HCT116 (cell line): ENCODE measurements around the gene LBR. TPM values are rescaled to one million over a fixed set of nuclear protein-coding genes. Genes with fewer than 3 reads are reported as not detected.

Source experiments
- ATAC-seq: fragments of 200-7000 bp; cut with Tn5 transposase; 2 replicates; pipeline ENCODE4 v1.9.1; 2020; ENCODE audit warnings: mild to moderate bottlenecking, moderate library complexity
- BruUV-seq: library from RNA; stranded (reverse); fragments of 400-500 nt; replicated peaks from 2 replicates; lab custom pipeline; 2021; lab: Mats Ljungman, UMichigan
- CTCF ChIA-PET: fragments of 300-600 bp; sonication (Branson Sonifier 250); formaldehyde crosslinking; loops from one replicate; lab custom pipeline; 2021; ENCODE audit warnings: antibody characterized with exemption; lab: Charles Lee
- POLR2A ChIA-PET: fragments of 300-600, 350-600 bp; sonication (Branson Sonifier 250); formaldehyde crosslinking; loops from one replicate; lab custom pipeline; 2021; ENCODE audit warnings: antibody characterized with exemption; lab: Charles Lee
- RAD21 ChIA-PET, 2 experiments: fragments of 300-600 bp; sonication (Branson Sonifier 250); formaldehyde crosslinking; loops; one replicate each; lab custom pipeline; 2023; ENCODE audit warnings: low total read pairs in 2 of 2; ENCODE audit not compliant: uncharacterized antibody in 2 of 2, unreplicated experiment in 2 of 2, low non-redundant PET in 1 of 2; lab: Charles Lee
- DNase-seq: peaks from one replicate; pipeline ENCODE4 v3.0.0-alpha.2; 2010; ENCODE audit warnings: low read depth, low spot score
- H2AFZ ChIP-seq: fragments of 200-600 bp; shearing (Covaris generic), sonication (generic); 2 replicates; pipeline ENCODE4 v1.6.1; 2017; ENCODE audit warnings: low read depth, mixed run types, mixed read lengths, antibody characterized with exemption, low read length; ENCODE audit not compliant: poor library complexity, severe bottlenecking
- H3K27ac ChIP-seq: 2 replicates; pipeline ENCODE4 v1.5.1; 2012; ENCODE audit warnings: low read depth, low read length
- H3K27me3 ChIP-seq: fragments of 200-600 bp; sonication (generic); 2 replicates; pipeline ENCODE4 v1.6.1; 2016; ENCODE audit warnings: mixed run types, low read length, mixed read lengths; ENCODE audit not compliant: insufficient read depth
- H3K36me3 ChIP-seq, 2 experiments: fragments of 200-500 bp in 1 of 2; fragments of 200-600 bp in 1 of 2; sonication (Bioruptor generic) in 1 of 2; sonication (generic) in 1 of 2; 2 replicates each; pipeline versions ENCODE4 v1.5.1 to v1.6.1; 2014 to 2016; ENCODE audit warnings: low read length in 2 of 2, inconsistent platforms in 1 of 2, mixed read lengths in 1 of 2, mixed run types in 1 of 2; ENCODE audit not compliant: insufficient read depth in 2 of 2, control insufficient read depth in 1 of 2
- H3K4me1 ChIP-seq, 2 experiments: fragments of 200-600 bp in 1 of 2; sonication (generic) in 1 of 2; 2 replicates each; pipeline versions ENCODE4 v1.5.1 to v1.6.1; 2012 to 2017; ENCODE audit warnings: low read length in 2 of 2, inconsistent platforms in 1 of 2, mild to moderate bottlenecking in 1 of 2, mixed read lengths in 1 of 2, mixed run types in 1 of 2, moderate library complexity in 1 of 2; ENCODE audit not compliant: insufficient read depth in 2 of 2, control insufficient read depth in 1 of 2
- H3K4me2 ChIP-seq: fragments of 200-600 bp; sonication (generic); 2 replicates; pipeline ENCODE4 v1.6.1; 2017; ENCODE audit warnings: mixed run types, low read length, mixed read lengths
- H3K4me3 ChIP-seq, 2 experiments: fragments of 200-600 bp in 1 of 2; sonication (generic) in 1 of 2; replicated peaks in 1 of 2; 2 replicates each; pipeline ENCODE4 v1.5.1; 2011 to 2016; ENCODE audit warnings: low read length in 2 of 2, control low read depth in 1 of 2, low read depth in 1 of 2, mild to moderate bottlenecking in 1 of 2, mixed read lengths in 1 of 2, mixed run types in 1 of 2
- H3K79me2 ChIP-seq: fragments of 200-600 bp; sonication (generic); 2 replicates; pipeline ENCODE4 v1.6.1; 2017; ENCODE audit warnings: mild to moderate bottlenecking, mixed run types, low read length, moderate library complexity, mixed read lengths; ENCODE audit not compliant: insufficient read depth
- H3K9ac ChIP-seq: fragments of 200-600 bp; sonication (generic); 2 replicates; pipeline ENCODE4 v1.6.1; 2016; ENCODE audit warnings: low read length, mixed read lengths
- H3K9me2 ChIP-seq: fragments of 200-600 bp; sonication (generic), shearing (Covaris generic); 2 replicates; pipeline ENCODE4 v1.6.1; 2017; ENCODE audit warnings: mixed run types, mild to moderate bottlenecking, moderate library complexity; ENCODE audit not compliant: insufficient read depth
- H3K9me3 ChIP-seq, 2 experiments: fragments of 200-500 bp in 1 of 2; fragments of 200-600 bp in 1 of 2; sonication (Bioruptor generic) in 1 of 2; sonication (generic) in 1 of 2; 2 replicates each; pipeline ENCODE4 v1.6.1; 2014 to 2017; ENCODE audit warnings: low read length in 2 of 2, mixed read lengths in 2 of 2, inconsistent platforms in 1 of 2, low read depth in 1 of 2, mild to moderate bottlenecking in 1 of 2, mixed run types in 1 of 2, moderate library complexity in 1 of 2; ENCODE audit not compliant: control insufficient read depth in 1 of 2, insufficient read depth in 1 of 2
- H4K20me1 ChIP-seq: fragments of 200-600 bp; sonication (generic), shearing (Covaris generic); 2 replicates; pipeline ENCODE4 v1.6.1; 2017; ENCODE audit warnings: mixed run types, mild to moderate bottlenecking, moderate library complexity; ENCODE audit not compliant: insufficient read depth
- CBX3 ChIP-seq: IDR thresholded peaks from 2 replicates; pipeline ENCODE4 v1.6.1; 2012; ENCODE audit warnings: low read depth
- CEBPB ChIP-seq: IDR thresholded peaks from 2 replicates; pipeline ENCODE4 v1.6.1; 2012; ENCODE audit warnings: low read depth
- EZH2 ChIP-seq: fragments of 200-600 bp; sonication (generic); IDR thresholded peaks from 2 replicates; pipeline ENCODE4 v1.6.1; 2017; ENCODE audit warnings: antibody characterized with exemption, mixed run types
- EZH2phosphoT487 ChIP-seq: fragments of 200-600 bp; IDR thresholded peaks from 2 replicates; pipeline ENCODE4 v1.6.1; 2018; ENCODE audit warnings: antibody characterized with exemption, borderline replicate concordance
- JUND ChIP-seq: IDR thresholded peaks from 2 replicates; pipeline ENCODE4 v1.6.1; 2012
- POLR2AphosphoS5 ChIP-seq: IDR thresholded peaks from 2 replicates; pipeline ENCODE4 v1.6.1; 2011; ENCODE audit warnings: mild to moderate bottlenecking, low read depth, low read length, moderate library complexity
- TCF7L2 ChIP-seq: IDR thresholded peaks from 2 replicates; pipeline ENCODE4 v1.7.0; 2011; ENCODE audit warnings: borderline replicate concordance, inconsistent platforms; ENCODE audit not compliant: insufficient read depth, insufficient read length; ENCODE audit errors: extremely low read depth
- YY1 ChIP-seq: IDR thresholded peaks from 2 replicates; pipeline ENCODE4 v1.6.1; 2011; ENCODE audit warnings: low read length, low read depth, moderate library complexity, mild to moderate bottlenecking; ENCODE audit not compliant: insufficient replicate concordance; ENCODE audit errors: extremely low read depth
- ZBTB33 ChIP-seq: IDR thresholded peaks from 2 replicates; pipeline ENCODE4 v1.6.1; 2011; ENCODE audit warnings: mild to moderate bottlenecking, low read length, moderate library complexity; ENCODE audit not compliant: insufficient replicate concordance; ENCODE audit errors: extremely low read depth
- intact Hi-C: fragments of 100-400 bp; cut with micrococcal nuclease; formaldehyde crosslinking; loops from 2 replicates; pipeline ENCODE4 v1.10.0; 2022
- total RNA-seq: library from RNA; stranded (reverse); gene quantifications from one replicate; pipeline ENCODE4 v1.2.1, GENCODE V29; 2021; ENCODE audit not compliant: unreplicated experiment

The LBR gene
- total RNA-seq, 1 experiment from 2014 or later, result 97.4 TPM

DNA sequence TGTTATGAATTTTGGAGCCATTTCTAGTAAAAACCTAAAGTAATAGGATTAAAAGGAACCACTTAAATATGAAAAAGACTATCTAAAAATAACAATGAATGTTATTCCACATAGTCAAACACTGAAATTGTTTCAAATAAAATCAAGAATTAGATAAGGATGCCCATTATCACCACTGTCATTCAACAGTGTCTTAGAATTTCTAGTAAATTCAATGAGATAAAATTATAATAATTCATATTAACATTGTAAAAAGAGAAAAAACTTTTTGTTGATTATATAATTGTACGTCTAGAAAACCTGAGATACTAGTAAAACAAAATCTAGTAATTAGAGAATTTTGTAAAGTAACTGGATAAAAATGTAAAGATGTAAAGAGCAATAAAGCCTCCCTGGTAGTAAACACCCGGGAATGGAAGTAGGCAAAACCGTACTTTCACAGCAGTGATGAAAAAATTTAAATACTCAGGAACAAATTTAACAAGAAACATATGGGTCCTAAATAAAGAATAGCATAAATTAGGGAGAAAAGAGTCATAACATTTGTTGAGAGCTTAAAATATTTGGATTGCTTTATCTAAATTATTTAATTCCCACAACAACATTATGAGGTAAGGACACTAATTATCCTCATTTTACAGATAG, 56.4 kb downstream of the LBR start:
- H3K9me2 ChIP-seq, result no peaks in the 10 kb centered on the region
- ATAC-seq (no peak), DNase-seq (no peak)
- ChIA-PET RAD21 (no interaction called here), POLR2A (no interaction called here), CTCF (interaction anchor here (0.6 kb wide), 1 partner anchor 671 kb away, joined by 4 read pairs; no protein-coding TSS in a partner anchor)
- no peaks in the 10 kb centered on the region for H3K27me3 ChIP-seq
- no peaks in the 10 kb centered on the region for H4K20me1 ChIP-seq
- H3K27ac ChIP-seq, result no peak overlapping the region
- H3K4me2 ChIP-seq, result no peak overlapping the region
- no peaks in the 10 kb centered on the region for H3K79me2 ChIP-seq
- no peak overlapping the region for H2AFZ ChIP-seq
- no peaks in the 10 kb centered on the region for H3K36me3 ChIP-seq
- H3K4me3 ChIP-seq, result no peak overlapping the region
- H3K9me3 ChIP-seq, result no peaks in the 10 kb centered on the region
- intact Hi-C loops, result no loop called here
- TF ChIP-seq CEBPB, result no peak
- TF ChIP-seq, all 23 proteins: peak for 0
- BruUV-seq, result no TSS peak
- Histone ChIP-seq H3K9ac (no peak overlapping the region), H3K4me1 (no peaks in the 10 kb centered on the region)

DNA sequence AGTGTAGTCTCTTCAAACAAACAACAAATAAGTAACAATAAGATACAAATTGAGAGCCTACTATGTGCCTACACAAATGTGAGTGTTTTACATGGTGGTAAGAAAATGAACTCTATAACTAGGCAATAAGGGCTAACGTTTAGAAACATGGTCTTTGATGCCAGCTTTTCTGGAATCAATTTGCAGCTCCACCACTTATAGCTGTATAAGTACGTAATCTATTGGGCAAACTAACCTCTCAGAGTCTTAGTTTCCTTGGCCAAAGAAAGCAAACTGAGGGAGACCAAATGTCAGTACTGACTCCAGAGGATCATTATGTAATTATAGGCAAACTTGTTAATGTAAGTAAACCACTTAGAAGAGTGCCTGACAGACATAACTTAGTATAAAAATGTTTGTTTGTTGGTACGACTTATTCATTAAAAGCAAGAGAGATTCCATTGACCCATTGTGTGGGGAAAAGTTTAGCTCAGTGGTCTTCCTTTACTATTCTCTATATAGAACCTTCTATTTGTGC, 59.7 kb downstream of the LBR start:
- H3K9me3 ChIP-seq, result no peaks in the 10 kb centered on the region
- no peak overlapping the region for H3K4me3 ChIP-seq
- H3K27ac ChIP-seq, result no peak overlapping the region
- POLR2A ChIA-PET, result no interaction called here
- ATAC-seq (no peak), DNase-seq (no peak)
- BruUV-seq, result no TSS peak
- no peaks in the 10 kb centered on the region for H3K36me3 ChIP-seq
- no peaks in the 10 kb centered on the region for H3K4me1 ChIP-seq
- H3K9ac ChIP-seq, result no peak overlapping the region
- H3K27me3 ChIP-seq, result no peaks in the 10 kb centered on the region
- H3K4me2 ChIP-seq, result no peak overlapping the region
- H4K20me1 ChIP-seq, result no peaks in the 10 kb centered on the region
- no peaks in the 10 kb centered on the region for H3K9me2 ChIP-seq
- no peak for TF ChIP-seq JUND
- TF ChIP-seq POLR2AphosphoS5, result no peak
- TF ChIP-seq CBX3, result no peak
- no peak for TF ChIP-seq YY1
- no peak for TF ChIP-seq EZH2phosphoT487
- TF ChIP-seq TCF7L2, result no peak
- TF ChIP-seq EZH2, result no peak
- no peak for TF ChIP-seq ZBTB33
- H2AFZ ChIP-seq, result no peak overlapping the region
- CTCF ChIA-PET, result no interaction called here
- H3K79me2 ChIP-seq, result no peaks in the 10 kb centered on the region
- RAD21 ChIA-PET, result no interaction called here
- intact Hi-C loops, result no loop called here
